DND-41 (cell line): ENCODE data around the gene ZFP36L2.

Experiments used
- CTCF ChIP-seq: IDR thresholded peaks from 2 replicates; pipeline ENCODE4 v1.5.1; 2012; ENCODE audit warnings: borderline replicate concordance, low read length, moderate library complexity, mild to moderate bottlenecking; ENCODE audit not compliant: poor library complexity, severe bottlenecking; ENCODE audit errors: extremely low read depth
- EZH2 ChIP-seq: IDR thresholded peaks from 3 replicates; pipeline ENCODE4 v1.6.1; 2012; ENCODE audit warnings: borderline replicate concordance, low read depth, mild to moderate bottlenecking, moderate library complexity, low read length, inconsistent platforms; ENCODE audit not compliant: severe bottlenecking

DNA sequence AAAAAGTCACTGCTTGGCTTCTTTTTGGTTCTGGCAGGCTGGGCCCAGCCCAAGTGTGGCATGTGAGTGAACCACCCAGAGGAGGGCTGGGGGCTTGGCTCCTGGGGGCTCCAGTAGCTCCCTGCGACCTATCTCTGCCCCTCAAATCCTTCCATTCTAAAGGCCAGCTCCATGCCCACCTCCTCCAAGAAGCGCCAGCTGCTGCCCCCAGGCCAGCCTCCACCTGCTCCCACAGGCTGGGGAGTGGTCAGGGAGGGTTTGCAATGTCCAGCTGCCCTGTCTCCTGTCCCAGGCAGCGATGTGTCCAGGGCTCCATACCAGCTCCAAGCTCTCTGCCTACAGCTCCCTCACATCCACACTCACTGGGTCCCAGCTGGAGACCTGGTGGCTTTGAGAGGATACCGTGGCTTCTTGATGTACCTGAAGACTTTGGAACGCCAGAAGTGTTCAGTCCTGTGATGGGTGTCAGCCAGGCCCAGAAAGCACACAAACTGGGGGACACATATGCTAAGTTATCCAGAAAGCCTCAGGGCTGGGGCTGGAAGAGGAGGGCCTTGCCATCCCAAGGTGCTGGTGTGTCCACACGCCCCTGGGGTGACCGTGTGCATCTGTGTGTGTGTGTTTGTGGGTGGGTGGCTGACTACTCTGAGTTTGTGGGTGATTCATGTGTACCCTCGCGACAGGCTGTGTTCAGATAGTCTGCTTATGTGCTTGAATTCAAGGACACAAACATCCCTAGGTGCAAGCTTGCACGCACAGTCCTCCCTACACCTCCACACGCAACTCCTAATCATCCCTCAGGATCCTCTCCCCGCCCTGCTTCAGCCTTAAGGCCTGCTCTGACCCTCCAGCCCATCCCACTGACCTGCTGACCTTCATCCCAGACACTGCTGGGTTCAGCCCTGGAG, 33.4 kb downstream of the ZFP36L2 start:
- no peak for TF ChIP-seq CTCF
- TF ChIP-seq EZH2: no peak
